HG03439 (cell line): ENCODE results near the gene AGL.
"Not testable (repeated sequence)": the region's sequence is repeated elsewhere in the genome, so short reads cannot be mapped to it uniquely, and the experiment has no call there.

Experiments
- ATAC-seq: cut with Tn5 transposase; IDR thresholded peaks from one replicate; pipeline ENCODE4 v1.9.1; 2021; ENCODE audit warnings: mild to moderate bottlenecking, moderate library complexity; ENCODE audit not compliant: unreplicated experiment

The AGL gene

DNA sequence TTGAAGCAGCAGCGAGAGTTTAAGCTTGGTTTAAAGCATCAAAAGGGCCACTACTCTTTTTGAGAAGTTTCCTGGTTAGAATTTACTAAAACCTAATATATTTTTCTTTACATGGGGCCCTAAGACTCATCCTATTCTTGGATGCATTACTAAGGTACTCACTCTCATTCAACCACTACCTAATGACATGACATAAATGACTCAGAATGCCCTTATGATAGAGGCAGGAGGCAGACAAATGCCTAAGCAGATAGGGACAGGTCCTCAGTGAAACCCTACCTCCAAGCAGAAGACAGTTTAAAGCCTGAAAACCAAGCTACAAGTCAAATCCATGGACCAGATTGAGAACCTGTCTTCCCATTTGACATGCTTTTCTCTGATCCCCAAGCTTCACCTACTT lies 85.4 kb downstream of the AGL start:
- ATAC-seq, result no peak

DNA sequence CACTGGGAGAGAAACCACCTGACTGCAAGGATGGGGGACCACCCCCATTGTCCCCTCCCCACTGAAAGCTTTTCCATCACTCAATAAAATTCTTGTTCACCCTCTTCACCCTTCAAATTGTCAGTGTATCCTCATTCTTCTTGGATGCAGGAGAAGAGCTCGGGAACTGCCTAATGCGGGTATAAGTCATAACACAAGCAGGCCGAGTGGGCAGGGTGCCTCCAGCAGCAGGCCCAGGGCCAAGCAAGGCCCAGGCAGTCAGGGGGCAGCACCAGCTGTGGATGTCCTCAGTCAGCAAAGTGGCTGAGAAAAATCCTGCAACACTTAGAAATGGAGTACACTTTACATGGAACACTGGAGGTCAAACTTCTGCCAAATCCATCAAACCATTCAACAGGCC lies 85.9 kb downstream of the AGL start:
- ATAC-seq, result no peak

DNA sequence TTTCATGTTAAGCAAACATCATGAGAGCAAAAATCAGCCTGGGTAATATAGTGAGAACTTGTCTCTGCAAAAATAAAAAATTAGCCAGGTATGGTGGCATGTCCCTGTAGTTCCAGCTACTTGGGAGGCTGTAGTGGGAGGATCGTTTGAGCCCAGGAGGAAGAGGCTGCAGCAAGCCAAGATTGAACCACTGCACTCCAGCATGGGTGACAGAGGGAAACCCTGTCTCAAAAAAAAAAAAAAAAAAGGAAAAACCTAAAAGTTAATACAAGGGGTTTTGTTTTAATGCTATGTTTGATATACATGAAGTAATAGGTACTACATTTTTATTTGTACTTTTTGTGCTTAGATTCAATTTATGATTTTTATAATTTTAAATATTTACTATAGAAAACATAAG lies 92.6 kb downstream of the AGL start:
- ATAC-seq, result no peak

DNA sequence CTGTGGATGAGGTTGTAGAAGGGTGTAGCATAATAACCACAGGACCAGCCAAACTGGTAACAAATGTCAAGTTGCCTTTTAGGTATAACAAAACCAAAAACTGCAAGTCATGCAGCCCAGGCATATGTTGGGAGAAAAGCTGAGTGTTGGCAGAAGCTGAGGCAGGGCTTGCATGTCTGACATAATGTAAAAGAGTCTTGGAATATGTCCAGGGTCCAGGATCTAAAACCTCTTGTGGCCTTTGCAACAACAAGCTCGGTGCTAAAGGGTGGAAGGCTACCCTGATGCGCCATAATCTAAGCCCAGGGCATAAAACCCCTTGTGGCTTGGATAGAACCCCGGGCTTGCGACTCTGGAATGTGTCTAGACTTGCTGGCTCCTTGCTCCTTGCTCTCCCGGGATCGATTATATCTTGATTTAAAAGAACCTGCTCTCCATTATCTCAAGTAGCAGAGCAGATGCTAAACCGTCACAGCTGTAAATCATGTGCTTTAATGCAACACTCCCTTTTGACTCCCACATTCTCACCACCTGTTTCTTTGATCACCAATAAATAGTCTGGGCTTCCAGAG lies 93.1 kb downstream of the AGL start:
- no peak for ATAC-seq

DNA sequence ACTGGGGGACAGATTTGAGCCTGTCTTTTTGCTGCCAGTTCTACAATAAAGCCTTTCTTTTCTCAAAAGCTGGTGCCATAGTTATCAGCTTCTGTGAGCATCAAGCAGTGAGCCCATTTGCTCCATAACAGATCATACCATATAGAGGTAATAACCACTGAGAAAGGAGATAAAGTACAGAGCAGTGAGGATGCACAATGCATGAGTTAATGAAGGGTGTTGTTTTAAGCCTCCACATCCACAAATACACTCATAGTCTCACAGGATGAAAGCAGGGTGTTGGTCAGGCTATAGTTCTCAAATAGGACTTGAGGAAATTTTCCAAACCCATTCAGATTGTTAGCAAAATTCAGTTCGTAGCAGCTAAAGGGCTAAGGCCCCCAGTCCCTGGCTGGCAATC lies 94.0 kb downstream of the AGL start:
- ATAC-seq, result no peak

DNA sequence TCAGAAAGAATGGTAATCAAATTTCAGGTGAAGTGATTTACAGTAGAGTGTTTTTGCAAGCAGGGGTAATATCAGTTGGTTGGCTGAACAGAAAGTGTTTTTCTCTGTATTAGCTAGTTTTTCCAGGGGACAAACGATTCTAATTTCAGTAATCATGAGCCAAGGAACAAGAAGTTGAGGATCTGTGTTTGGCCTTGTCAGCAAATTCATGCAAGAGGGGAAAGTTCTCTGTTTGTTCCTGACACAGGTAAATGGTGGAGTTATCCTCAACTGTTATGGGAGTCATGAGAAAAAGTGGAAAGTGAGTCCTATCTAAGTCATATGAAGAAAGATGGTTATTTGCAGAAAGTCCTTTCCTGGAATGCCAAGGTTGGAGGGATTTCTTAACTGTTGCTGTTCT lies 95.0 kb downstream of the AGL start:
- no peak for ATAC-seq

DNA sequence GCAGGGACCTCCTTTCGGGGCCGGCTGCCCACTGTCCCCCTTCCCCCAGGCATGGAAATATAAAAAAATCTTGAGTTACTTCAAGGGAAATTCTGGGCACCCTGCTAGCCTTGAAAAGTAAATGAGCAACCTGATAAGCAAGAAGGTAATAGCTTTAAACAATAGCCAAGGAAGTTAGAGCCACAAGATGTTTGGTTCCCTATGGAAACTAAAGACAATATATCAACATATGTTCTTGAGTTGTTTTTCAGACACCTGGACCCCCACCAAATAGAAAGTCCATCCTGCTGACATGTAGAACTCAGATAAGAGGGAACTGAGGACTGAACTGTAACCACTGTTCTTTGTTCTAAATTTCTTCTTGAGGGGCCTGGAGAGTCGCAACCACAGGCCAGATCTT lies 100.3 kb downstream of the AGL start:
- ATAC-seq, result no peak

DNA sequence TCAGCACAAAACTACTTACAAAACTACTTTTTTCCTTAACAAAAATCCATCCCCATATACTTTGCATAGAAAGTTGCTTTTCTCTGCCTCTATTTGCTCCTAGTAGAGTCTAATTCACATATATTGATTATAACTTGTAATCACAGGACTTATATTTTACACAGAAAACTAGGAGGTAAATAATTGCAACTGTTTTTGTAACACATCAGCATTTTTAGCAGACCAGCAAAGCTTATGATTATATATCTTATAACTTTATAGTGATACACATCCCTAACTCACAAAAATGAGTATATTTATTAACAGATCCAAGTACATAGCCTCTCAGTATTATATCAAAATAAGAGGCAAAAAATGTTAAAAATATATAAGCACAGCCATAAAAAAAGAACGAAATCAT lies 102.4 kb downstream of the AGL start:
- no peak for ATAC-seq

DNA sequence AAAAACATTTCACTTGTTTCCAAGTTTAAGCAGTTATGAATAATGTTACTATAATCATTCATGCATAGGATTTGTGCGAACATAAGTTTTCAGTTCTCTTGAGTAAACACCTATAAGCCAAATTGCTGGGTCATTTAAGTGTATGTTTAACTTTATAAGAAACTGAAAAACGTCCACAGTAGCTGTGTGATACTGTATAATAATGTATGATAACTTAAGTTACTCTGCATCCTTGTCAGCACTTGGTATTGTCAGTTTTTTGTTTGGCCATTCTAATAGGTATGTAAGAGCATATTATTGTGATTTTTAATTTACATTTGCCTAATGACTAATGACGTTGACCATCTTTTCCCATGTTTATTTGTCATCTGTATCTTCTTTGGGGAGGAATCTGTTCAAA lies 105.2 kb downstream of the AGL start:
- ATAC-seq, result no peak

DNA sequence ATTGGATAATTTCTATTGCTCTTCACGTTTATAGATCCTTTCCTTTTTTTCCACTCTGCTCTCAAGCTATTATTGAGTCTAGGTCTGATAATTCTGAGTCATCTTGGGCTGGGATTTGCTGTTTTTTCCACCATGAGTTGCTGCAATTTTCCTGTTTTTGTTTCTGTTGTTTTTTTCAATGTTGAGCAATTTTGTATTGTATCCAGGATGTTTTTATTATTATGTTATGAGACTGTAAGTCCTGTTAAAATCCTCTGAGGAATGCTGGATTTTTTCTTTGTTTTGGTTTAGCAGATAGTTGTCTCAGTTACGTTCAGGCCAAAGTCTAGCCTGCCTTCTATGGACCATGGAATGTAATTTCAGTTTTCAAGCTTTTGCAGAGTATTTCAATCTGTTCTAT lies 106.6 kb downstream of the AGL start:
- no peak for ATAC-seq

DNA sequence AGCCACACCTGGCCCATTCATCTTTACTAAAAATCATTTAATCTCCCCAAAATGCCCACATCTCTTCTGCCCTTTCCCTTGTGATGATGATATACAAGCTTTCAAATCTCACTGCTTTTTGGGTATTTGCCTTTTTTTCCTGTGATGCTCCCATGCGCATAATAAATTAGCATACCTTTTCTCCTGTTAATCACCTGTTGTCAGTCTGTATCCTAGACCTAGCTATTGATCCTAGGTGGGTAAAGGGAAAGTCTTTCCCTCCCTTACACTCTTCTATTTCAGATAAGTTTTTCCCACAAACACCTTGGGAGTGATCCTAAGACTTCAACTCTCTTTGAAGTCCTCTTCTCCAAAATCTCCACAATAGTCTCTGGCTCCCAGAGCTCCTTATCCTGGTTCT lies 107.7 kb downstream of the AGL start:
- ATAC-seq, result no peak

DNA sequence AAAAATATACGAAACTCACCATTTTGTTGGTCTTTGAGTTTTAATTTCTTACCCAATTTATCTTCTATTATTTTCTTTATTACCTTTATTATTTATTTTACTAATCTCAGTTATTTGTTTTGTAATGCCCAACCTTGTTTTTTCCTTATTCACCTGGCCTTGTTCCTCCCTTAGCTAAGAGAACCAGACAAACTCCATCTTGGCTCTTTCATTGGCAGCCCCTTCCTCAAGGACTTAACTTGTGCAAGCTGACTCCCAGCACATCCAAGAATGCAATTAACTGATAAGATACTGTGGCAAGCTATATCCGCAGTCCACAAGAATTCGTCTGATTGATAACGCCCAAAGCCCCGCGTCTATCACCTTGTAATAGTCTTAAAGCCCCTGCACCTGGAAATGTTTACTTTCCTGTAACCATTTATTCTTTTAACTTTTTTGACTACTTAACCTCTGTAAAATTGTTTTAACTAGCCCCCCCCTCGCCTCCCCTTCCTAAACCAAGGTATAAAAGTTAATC lies 109.1 kb downstream of the AGL start:
- ATAC-seq, result not testable (repeated sequence)

DNA sequence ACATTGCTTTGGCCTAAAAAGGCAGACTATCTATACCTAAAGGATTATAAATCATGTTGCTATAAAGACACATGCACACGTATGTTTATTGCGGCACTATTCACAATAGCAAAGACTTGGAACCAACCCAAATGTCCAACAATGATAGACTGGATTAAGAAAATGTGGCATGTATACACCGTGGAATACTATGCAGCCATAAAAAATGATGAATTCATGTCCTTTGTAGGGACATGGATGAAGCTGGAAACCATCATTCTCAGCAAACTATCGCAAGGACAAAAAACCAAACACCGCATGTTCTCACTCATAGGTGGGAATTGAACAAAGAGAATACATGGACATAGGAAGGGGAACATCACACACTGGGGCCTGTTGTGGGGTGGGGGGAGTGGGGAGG lies 110.1 kb downstream of the AGL start:
- not testable (repeated sequence) for ATAC-seq

DNA sequence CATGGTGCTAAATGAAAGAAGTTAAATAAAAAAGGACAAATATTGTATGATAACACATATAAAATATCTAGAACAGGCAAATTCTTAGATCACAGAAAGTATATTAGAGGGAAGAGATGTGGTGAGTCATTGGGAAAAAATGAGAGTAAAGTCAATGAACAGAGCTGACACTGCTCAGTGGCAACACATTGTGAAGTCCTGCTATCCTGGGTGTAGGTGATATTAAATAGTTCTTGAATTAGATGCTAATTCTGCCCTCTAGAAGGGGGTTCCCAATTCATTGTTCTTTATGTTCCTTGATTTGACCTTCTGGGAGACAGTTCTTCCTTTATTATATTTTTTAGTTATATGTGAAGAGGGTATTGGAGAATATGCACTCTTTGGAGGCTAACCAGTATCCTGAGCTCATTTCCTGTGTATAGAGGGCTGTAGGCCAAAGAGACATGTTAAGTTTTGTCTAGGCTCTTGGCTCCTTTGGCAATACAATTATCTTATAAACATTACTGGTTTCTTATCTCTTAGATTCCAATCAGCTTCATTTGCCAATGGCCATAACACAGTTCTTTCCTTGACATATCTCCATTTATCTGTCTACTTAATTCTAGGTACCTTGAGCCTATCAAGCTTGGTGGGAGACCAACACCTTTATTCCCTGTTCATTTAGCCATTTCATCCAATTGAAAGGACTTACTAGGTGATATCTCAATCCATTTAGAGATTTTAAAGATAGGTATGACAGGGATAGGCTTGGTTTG lies 113.1 kb downstream of the AGL start:
- no peak for ATAC-seq

DNA sequence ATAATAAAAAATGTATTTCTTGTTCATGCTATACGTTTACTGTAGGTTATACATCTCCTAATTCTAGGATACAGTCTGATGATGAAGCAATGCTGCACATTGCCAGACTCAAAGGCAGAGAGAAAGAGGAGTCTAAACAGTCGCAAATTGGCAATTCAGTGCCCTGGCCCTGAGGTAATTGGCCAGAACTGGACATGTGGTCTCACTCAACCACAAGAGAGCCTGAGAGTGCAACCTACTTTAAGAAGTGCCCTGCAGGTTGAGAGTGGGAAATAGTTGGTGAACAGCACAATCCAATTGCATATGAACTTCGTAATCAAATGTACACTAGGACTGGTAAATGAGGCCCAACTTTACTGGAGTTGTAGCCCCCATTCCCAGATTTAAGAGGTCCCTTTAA lies 114.6 kb downstream of the AGL start:
- ATAC-seq, result no peak

DNA sequence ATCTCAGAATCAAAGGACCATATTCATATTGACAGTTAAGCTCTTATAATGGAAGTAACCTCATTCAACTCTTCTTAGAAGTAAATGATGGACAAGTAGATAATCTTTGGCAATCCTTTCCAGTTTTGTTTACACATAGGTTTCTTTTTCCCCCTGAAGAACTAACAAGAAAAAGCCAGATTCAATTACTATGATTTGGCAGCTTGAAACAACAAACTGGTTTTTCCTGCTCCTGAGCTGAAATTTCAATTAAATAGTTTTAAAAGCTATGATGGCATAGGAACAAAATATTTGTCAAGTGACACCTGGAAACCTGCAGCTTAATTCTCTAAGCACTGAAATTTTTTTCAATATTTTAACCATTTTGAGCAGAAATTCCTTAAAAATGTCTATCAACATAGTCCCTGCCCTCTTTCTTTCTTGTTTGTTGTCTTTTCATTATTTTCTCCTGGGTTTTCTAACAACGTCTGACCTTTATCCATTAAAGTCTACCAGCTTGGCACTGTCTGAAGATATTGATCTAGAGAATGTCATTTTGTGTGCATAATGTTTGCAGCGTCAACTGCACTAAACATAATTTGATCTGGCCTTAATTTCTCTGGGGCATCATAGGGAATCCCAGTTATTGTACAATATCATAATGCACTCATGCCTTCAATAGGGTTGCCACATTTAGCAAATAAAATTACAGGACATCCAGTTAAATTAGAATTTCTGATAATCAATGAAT lies 115.7 kb downstream of the AGL start:
- no peak for ATAC-seq

DNA sequence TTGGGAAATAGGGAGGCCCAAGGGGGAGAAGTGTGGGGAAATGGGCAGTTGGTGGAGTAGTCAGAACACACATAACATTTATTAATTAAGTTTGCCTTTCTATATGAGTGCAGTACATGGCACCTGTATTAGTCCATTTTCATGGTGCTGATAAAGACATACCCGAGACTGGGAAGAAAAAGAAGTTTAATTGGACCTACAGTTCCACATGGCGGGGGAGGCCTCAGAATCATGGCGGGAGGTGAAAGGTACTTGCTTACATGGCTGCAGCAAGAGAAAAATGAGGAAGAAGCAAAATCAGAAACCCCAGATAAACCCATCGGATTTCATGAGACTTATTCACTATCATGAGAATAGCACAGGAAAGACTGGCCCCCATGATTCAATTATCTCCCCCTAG lies 118.1 kb downstream of the AGL start:
- no peak for ATAC-seq

DNA sequence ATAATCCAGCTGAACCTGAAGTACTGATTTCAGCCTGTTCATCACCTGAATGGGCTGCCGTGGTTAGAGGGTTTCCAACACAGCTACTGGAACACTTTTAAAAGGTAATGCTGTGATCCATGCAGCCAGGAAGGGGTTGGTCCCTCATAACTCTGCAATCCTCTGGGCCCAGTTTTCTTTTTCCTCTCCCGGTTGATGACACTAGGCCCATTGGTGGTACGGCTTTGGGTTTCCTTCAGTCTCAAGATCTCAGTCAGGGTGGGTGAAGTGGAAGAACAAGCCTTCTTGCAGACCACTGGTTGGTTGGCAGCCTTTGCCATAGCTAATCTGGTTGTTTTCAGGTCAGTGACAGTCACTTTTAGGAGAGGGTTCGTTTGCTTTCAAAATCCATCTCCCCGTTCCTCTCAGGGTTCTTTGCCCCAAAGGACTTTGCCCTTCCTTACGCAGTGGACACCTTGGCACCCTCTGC lies 119.1 kb downstream of the AGL start:
- ATAC-seq, result peak; percentile 15

DNA sequence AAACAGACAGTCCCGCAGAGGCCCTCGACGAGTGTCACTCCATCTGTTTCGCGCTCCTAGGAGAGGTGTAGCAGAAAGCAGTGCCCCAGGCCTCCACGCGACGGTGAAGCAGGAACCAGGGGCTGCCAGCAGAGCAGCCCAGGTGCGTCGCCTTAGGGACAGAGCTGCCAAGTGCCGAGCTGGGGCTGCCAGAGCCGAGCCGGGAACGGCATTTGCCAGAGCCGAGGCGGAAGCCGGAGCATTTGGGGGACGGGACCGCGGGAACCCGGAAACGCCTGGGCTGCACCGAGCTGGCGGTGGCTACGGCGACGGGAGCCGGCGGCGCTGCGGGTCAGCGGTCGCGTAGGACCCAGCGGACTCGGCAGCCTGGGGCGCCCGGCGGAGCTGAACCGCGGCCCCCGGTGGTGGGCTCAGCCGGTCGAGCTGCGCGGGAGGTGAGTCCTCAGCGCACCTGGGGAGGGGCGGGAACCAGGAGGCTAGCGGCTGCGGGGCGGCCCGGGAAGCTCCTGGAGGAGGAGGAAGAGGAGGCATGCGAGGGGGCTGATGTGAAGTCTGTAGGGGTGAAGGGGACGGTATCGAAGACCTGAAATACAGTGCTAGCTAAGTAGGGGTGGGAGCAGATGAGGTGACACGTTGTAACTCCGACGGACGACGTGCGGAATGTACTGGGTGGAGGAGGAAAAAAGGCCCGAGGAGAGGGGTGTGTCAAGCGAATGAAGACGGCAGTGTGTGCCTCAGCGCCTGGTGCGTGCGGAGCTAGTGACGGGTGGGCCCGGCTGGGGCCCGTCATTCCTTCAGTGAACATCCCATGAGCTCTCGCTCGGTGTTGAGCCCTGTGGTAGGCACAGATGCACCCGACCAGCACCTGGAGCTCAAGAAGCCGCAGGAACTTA lies 119.8 kb downstream of the AGL start, which contains the start of gene SLC35A3:
Gene SLC35A3, plus strand, starts transcription at position 268 of the 893 bp plus-strand sequence. CDS start 23,559 bp downstream, outside the sequence.
- peak; percentile 90 for ATAC-seq

DNA sequence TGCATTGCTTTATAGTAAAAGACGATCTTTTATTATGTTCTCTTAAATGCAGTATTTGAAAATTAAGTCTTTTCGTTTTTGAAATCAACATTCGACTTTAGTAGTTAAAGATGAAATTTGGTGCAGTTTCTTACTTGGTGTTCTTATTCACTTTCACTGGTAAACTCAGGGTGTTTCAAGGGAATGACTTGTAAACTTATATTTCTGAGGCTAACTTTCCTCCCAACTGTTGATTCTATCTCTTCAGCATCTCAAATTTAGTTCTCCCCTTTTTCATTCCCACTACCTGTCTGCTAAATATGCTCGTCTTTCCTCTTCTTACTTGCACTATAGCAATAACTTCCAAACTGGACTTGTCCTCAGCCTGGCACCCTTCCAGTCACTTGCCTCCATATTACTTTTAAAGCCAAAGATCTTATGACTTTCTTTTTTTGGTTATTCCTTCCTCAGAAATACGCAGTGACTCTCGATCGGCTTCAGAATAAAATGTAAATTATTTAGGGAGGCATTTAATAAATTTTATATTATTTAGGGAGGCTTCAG lies 120.6 kb downstream of the AGL start:
- ATAC-seq, result no peak
